ENCODE data around the gene SLC35B2.

Gene SLC35B2

DNA sequence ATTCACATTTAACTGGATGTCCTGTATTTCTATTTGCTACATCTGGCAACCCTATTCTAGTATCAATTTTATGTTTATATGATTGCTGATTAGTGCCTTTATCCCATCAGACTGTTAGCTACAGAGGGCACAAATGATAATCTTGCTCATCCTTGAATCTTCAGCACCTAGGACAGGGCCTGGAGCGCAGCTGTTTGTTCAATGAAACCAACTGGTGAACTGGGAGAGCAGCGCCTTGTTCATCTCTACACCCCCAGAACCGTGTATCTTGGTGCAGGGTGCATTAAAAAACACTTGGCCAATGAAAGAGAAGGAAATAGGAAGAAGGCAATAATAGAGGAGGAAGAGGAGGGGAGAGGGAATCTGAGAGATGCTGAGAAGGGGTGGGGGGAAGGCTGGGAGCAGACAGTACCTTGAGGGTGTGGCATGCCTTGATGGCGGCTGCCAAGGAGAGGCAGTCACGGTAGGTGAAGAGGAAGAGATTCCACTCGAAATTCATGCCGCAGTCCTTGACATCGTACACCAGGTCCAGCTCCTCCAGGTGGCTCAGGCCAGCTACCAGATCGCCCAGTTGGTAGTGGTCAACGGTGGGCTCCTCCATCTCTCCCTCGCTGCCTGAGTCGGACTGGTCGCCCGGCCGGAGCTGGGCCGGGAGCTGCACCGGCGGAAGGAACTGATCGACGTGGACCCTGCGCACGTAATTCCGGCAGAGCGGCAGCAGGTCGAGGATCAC lies 28.4 kb upstream of the SLC35B2 start:
- in situ Hi-C loops (cut with MboI; ENCODE audit: low pct_unique_long_range_greater_than_20kb, low sequenced_read_pairs, unreplicated experiment): no loop called here
- DNase-seq (ENCODE audit: low spot score): no peak

DNA sequence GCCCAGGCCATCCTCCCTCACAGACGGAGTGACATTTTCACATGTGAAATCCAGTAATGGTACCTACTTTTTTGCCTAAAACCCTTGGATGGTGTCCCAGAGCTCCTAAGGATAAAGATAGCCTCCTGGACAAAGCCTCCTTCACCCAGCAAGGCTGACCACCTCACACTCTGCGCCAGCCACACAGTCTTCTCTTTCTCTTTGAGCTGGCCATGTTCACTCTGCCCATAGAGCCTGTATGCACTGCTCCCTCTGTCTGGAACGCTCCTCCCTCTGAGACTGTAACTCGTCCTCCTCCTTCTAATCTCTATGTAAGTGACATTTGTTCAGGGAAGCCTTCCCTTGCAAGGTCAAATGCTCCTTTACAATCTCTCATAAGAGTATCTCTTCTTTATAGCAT lies 27.5 kb upstream of the SLC35B2 start:
- in situ Hi-C loops (cut with MboI; ENCODE audit: low pct_unique_long_range_greater_than_20kb, low sequenced_read_pairs, unreplicated experiment): no loop called here
- DNase-seq (ENCODE audit: low spot score): no peak
- no peak for TF ChIP-seq CTCF (IDR thresholded peaks at IDR 0.05; ENCODE audit: extremely low read depth, insufficient read depth, missing control alignments)

More for the DNA sequence above, 28.4 kb upstream of the SLC35B2 start:
- no peak for TF ChIP-seq CTCF (IDR thresholded peaks at IDR 0.05; ENCODE audit: extremely low read depth, insufficient read depth, missing control alignments)

DNA sequence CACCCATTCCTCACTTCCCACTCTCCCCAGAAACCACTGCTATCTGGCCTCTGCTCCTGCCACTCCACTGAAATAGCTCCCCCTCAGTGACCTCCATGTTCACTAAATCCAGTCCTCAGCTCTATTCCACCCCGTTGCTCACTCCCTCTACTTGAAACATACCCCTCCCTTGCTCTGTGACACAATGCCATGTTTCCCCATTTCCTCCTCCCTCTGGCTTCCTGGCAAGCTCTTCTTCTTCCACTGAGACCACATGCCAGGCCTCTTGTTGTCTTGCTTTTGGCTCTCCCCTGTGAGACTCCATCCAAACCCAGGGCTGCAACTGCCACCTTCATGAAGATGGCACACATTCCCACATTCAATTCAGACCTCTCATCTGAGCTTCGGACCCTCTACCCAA lies 26.8 kb upstream of the SLC35B2 start:
- no peak for DNase-seq (ENCODE audit: low spot score)
- TF ChIP-seq CTCF (IDR thresholded peaks at IDR 0.05; ENCODE audit: extremely low read depth, insufficient read depth, missing control alignments): no peak
- in situ Hi-C loops (cut with MboI; ENCODE audit: low pct_unique_long_range_greater_than_20kb, low sequenced_read_pairs, unreplicated experiment): no loop called here

- in situ Hi-C loops (cut with MboI; ENCODE audit: low pct_unique_long_range_greater_than_20kb, low sequenced_read_pairs, unreplicated experiment): no loop called here
- TF ChIP-seq CTCF (IDR thresholded peaks at IDR 0.05; ENCODE audit: extremely low read depth, insufficient read depth, missing control alignments): no peak
- no peak for DNase-seq (ENCODE audit: low spot score)
Observed at GRCh38 chr6:44278774-44279697, 21.7 kb upstream of the SLC35B2 start.

DNA sequence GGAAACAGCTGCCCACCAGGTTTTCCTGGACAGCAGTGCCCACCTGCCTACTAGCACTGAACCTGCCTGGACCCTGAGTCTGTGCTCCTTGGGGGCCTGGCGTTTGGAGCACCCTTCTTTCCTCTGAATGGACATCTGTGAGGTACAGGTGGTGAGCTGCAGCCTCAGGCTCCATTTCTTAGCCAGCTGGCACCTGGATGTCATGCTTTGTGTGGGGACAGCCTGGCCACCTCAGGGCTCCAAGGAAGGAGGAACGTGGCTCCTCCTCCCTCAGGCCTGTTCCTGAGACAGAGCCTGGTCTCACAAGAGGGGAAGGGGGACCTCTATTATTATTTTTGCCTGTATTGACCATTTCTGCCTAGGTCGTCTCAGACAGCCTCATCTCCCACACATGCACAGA lies 21.0 kb upstream of the SLC35B2 start:
- no peak for TF ChIP-seq CTCF (IDR thresholded peaks at IDR 0.05; ENCODE audit: extremely low read depth, insufficient read depth, missing control alignments)
- no peak for DNase-seq (ENCODE audit: low spot score)
- in situ Hi-C loops (cut with MboI; ENCODE audit: low pct_unique_long_range_greater_than_20kb, low sequenced_read_pairs, unreplicated experiment): no loop called here

DNA sequence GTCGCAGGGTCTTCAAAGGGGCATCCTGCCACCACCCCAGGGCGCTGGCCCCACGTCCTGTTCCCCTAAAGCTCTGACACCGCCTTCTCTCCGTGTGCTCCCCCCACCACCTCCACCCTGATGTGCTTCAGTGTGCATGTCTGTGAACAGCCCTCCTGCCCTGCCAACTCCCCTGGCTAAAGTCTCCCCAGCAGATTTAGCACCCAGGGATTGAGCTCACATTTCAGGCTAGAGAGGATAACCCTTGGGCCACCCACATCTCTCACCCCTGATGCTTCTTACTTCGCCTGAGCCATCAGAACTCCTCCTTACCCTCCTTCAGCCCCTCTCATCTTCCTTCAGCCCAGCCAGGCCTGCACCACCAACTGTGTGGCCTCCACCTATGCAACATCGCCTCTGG lies 20.4 kb upstream of the SLC35B2 start:
- in situ Hi-C loops (cut with MboI; ENCODE audit: low pct_unique_long_range_greater_than_20kb, low sequenced_read_pairs, unreplicated experiment): no loop called here
- DNase-seq (ENCODE audit: low spot score): no peak
- no peak for TF ChIP-seq CTCF (IDR thresholded peaks at IDR 0.05; ENCODE audit: extremely low read depth, insufficient read depth, missing control alignments)
